Measurements from ENCODE around the gene EFNB3. TPM values are rescaled to one million over a fixed set of nuclear protein-coding genes. Genes with fewer than 3 reads are reported as not detected.

EFNB3 gene
- total and polyA plus RNA-seq, 2 of the 4 experiments (the other 2 are of a cell fraction): 0.54 to 2.0 TPM

GRCh38 chr17:7710301-7710700 is 5.3 kb downstream of the EFNB3 start:
- H2BK20ac ChIP-seq (ENCODE audit: low read depth, low read length): no peak overlapping the region
- H3K18ac ChIP-seq (ENCODE audit: low read depth, low read length): no peak overlapping the region
- H3K79me1 ChIP-seq (ENCODE audit: low read depth in 1 of 2, low read length in 2 of 2): no peaks in the 10 kb centered on the region
- no TSS peak for BruUV-seq (replicated peaks)
- ATAC-seq (ENCODE audit: low read depth): no peak
- H2BK120ac ChIP-seq (ENCODE audit: low read depth, low read length): no peak overlapping the region
- POLR2A ChIA-PET (ENCODE audit: unreplicated experiment): no interaction called here
- H3K14ac ChIP-seq (replicated peaks; ENCODE audit: low read depth, low read length): no peak overlapping the region; the same call in 1 of the 2 replicates
- peak overlapping the region; percentile 10; the same call in 1 of the 2 replicates for H3K4ac ChIP-seq (ENCODE audit: low read depth, low read length)
- H3K27ac ChIP-seq (ENCODE audit: insufficient read depth, low read length): no peak overlapping the region
- WGBS, 2 experiments (ENCODE audit: extremely low coverage in 2 of 2, insufficient read length in 1 of 2): 76% methylated on average over 5 of the region's 7 CpGs; no CpG with 5 or more reads in 1 of the 2 experiments
- H4K20me1 ChIP-seq (ENCODE audit: insufficient read depth, low read length): no peaks in the 10 kb centered on the region
- dilution Hi-C loops (cut with HindIII; ENCODE audit: low sequenced_read_pairs, unreplicated experiment): no loop called here
- no peak overlapping the region for H3K4me2 ChIP-seq (ENCODE audit: low read depth, low read length)
- intact Hi-C loops (cut with micrococcal nuclease): no loop called here
- in situ Hi-C loops (cut with MboI; ENCODE audit: low sequenced_read_pairs): no loop called here
- H3K4me3 ChIP-seq (ENCODE audit: insufficient read depth, low read depth, low read length): no peak overlapping the region
- TF ChIP-seq FOS (IDR thresholded peaks at IDR 0.05; ENCODE audit: low read depth, low read length) (no peak), RFX5 (IDR thresholded peaks at IDR 0.05; ENCODE audit: low read depth, low read length) (no peak)
- TF ChIP-seq, protein P1, sequence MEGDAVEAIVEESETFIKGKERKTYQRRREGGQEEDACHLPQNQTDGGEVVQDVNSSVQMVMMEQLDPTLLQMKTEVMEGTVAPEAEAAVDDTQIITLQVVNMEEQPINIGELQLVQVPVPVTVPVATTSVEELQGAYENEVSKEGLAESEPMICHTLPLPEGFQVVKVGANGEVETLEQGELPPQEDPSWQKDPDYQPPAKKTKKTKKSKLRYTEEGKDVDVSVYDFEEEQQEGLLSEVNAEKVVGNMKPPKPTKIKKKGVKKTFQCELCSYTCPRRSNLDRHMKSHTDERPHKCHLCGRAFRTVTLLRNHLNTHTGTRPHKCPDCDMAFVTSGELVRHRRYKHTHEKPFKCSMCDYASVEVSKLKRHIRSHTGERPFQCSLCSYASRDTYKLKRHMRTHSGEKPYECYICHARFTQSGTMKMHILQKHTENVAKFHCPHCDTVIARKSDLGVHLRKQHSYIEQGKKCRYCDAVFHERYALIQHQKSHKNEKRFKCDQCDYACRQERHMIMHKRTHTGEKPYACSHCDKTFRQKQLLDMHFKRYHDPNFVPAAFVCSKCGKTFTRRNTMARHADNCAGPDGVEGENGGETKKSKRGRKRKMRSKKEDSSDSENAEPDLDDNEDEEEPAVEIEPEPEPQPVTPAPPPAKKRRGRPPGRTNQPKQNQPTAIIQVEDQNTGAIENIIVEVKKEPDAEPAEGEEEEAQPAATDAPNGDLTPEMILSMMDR (conservative IDR thresholded peaks at IDR 0.05; ENCODE audit: low read depth, low read length): no peak
- H3K23ac ChIP-seq (ENCODE audit: low read depth, low read length): no peak overlapping the region
- H2BK5ac ChIP-seq (ENCODE audit: low read depth, low read length, poor library complexity, severe bottlenecking): no peak overlapping the region
- peaks cover 64% of the 10 kb centered on the region for H3K27me3 ChIP-seq (ENCODE audit: control insufficient read depth, insufficient read depth, low read length)
- no peak overlapping the region for H2BK15ac ChIP-seq (ENCODE audit: low read depth, low read length)
- no peak overlapping the region for H4K91ac ChIP-seq (ENCODE audit: insufficient read depth, low read depth, low read length)
- CTCF ChIA-PET: no interaction called here
- no peaks in the 10 kb centered on the region for H3K9me3 ChIP-seq (ENCODE audit: control insufficient read depth, insufficient read depth, low read length)
- H4K8ac ChIP-seq (ENCODE audit: low read depth in 2 of 2, low read length in 2 of 2): peak overlapping the region; percentile 12 to 63; a peak in 3 of 4 replicates
- no peak for DNase-seq
- H2AK9ac ChIP-seq (replicated peaks; ENCODE audit: low read depth, low read length, poor library complexity): no peak overlapping the region
- no peak overlapping the region for H3K9ac ChIP-seq (ENCODE audit: low read depth, low read length)
- no peaks in the 10 kb centered on the region for H3K36me3 ChIP-seq (ENCODE audit: control insufficient read depth, insufficient read depth, low read length)
- no peak overlapping the region for H4K5ac ChIP-seq (ENCODE audit: low read depth, low read length)
- no peak overlapping the region for H3K56ac ChIP-seq (ENCODE audit: extremely low read depth, insufficient read depth, low read length)
- H3K9me1 ChIP-seq (ENCODE audit: insufficient read depth, low read length): no peaks in the 10 kb centered on the region
- peak overlapping the region; percentile 85 for H2AFZ ChIP-seq (replicated peaks; ENCODE audit: low read length, poor library complexity)
- no peak overlapping the region for H2AK5ac ChIP-seq (ENCODE audit: low read depth, low read length)
- H3K4me1 ChIP-seq (ENCODE audit: control insufficient read depth, insufficient read depth, low read length): no peaks in the 10 kb centered on the region
